HG03558 (cell line): ENCODE data around the gene KNDC1.

ENCODE experiments used
- ATAC-seq: cut with Tn5 transposase; IDR thresholded peaks from one replicate; pipeline ENCODE4 v1.9.1; 2021; ENCODE audit warnings: moderate number of reproducible peaks; ENCODE audit not compliant: unreplicated experiment; ENCODE audit errors: extremely low read depth

The KNDC1 gene

DNA sequence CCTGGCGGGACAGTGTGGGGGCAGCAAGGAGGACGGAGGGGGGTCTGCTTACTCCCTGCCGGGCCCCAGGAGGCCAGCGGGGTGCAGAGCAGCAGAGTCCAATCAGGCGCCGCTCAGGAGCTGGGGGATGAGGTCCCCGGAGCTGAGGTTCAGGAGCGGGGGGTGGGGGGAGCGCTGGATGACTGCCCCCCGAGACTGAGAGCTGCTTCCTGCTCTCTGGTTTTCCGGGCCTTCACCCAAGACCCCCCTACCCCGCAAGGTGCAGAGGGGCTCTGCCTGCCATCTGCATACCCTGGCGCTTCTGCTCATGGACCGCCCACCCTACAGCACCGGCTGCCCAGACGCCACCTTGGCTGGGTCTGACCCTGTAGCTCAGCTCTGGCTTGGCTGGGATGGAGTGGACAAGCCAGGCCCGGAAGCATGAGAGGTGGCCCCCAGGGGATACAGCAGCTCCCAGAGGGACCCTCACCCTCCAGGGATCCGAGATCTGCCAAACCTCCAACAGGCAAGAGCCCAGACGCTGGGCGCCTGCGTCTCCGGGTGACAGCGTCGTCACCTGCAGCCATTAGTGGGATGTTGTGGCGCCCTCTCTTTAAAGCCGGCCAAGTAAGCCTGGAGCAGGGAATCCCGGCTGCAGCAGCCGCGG, 930 bp downstream of the KNDC1 start:
- ATAC-seq, result no peak

DNA sequence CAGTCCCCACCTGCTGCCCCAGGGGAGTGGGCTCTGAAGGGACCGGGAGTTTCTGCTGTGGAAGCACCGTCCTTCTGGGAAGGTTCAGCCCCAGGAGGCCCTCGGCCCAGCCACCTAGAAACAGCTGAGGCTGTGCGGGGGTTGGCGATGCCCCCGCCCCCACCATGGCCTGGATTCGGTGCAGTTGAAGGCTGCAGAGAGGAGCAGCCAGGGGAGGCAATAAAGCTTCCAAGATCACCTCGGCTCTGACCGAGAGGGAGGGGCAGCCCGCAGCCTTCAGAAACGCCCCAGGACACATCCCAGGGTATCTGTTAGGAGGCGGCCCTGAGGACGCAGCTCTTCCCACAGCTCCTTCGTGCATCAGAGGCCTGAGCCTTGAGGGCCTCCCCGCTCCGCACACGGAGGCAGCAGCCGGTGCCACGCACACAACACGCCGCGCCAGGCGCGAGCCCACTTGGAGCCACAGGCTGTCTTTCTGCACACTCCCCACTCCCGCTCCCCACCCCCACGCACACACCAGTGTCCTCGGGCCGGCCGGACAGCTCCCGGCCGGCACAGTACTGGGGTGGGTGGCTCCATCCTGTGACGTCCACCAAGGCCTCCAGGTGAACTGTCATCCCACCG, 1.6 kb downstream of the KNDC1 start:
- ATAC-seq, result no peak

DNA sequence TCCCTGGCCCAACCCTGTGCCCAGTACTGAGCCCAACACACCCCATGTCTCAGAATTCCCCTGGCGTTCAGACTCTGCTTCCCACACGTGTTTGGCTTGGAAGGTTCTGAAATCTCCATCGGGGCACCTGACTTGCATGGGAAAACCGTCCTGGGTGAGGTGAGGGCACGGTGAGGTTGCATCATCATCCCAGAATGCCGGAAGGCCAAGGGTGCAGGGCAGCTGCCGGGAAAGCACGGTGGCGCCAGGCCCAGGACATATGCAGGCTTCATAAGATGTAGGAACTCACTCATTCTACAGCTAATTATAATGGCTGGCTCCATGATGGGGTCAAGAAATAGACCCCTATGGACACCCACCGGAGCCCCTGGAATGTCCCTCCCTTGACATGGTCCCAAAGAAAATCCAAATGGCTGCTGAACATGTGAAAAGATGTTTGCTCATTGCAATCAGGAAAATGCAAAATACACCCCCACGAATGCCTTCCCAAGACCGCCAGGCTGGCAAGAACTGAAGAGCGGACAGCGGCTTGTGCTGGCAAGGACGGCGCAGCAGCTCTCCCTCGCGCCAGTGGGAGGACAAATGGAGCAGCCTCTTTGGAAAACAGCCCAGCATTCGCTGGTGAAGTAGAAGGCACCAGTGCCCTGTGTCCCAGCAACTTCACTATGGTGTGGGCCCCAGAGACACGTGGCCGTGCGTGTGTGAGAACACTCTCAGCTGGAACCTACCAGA, 2.3 kb downstream of the KNDC1 start:
- ATAC-seq, result no peak

DNA sequence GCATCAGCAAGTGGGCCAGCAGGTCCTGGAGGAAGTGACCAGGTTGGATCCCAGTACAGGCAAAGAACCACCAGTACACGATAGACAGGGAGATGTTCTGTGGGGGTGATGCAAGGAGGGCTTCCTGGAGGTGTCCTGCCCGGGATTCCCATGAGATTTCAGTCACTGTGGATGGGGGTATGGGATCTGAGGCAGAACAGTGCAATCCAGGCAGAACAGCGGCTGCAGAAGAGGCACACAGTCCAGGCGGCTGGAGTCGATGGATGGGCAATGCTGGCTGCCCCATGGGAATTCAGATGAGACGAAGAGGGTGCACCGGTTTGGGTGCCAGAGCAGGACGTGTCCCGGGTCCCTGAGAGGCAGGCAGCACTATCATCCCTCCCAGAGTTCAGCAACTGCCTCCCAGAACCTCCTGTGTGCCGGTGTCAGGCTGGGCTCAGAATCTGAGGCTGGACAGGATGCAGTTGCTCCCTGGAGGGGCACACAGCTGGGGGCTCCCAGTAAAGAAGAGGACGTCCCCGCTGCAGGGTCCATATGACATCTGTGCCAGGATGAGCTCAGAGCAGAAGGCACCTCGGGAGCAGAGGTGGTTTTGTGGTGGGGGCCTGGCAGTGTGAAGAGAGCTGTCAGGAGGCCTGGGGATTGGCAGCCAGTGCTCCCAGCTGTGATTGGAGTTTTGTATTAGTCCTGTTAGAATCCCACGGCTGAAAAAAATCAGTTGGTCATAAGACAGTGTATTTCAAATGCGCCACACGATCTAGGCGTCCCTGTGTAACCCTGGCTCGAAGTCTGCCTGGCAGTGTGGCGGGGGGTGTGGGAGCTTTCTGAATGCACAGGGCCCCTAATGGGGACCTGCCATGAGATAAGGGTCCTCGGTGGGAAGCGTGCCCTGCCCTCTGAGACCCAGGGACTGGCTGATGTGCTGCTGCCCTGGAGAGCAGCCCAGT, 3.2 kb downstream of the KNDC1 start:
- no peak for ATAC-seq

DNA sequence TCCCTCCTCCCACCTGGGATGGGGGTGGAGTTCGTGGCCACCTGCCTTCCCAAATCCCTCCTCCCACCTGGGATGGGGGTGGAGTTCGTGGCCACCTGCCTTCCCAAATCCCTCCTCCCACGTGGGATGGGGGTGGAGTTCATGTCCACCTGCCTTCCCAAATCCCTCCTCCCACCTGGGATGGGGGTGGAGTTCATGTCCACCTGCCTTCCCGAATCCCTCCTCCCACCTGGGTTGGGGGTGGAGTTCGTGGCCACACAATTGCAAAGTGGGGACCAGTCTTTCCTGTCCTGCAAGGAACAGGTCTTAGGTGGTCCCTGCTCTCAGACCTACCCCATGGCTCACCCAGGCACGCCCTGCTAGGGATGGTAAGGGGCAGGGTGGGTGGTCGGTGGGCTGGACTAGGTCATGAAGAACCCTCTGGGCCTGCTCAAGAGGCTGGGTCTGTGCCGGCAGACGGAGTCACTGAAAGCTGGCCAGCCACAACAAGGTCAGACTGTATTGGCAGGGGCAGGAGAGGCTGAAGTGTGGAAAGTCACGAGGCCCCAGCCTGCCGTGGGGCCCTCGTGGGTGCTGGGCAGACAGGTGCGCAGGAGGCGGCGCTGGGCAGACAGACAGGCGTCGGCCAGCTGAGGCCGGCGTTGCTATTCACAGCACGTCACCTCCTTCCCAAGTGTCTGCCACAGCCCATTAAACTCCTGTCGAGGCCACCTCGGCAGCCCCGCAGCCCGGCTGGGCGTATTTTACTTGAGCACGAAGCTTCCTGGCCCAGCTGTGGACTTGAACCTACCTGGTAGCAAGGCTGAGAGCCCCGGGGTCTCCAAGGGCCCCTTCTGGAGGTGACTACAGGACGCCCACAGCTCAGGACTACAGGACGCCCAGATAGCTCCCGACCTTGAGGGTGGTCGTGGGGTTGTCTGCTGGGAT, 4.1 kb downstream of the KNDC1 start:
- ATAC-seq, result no peak

DNA sequence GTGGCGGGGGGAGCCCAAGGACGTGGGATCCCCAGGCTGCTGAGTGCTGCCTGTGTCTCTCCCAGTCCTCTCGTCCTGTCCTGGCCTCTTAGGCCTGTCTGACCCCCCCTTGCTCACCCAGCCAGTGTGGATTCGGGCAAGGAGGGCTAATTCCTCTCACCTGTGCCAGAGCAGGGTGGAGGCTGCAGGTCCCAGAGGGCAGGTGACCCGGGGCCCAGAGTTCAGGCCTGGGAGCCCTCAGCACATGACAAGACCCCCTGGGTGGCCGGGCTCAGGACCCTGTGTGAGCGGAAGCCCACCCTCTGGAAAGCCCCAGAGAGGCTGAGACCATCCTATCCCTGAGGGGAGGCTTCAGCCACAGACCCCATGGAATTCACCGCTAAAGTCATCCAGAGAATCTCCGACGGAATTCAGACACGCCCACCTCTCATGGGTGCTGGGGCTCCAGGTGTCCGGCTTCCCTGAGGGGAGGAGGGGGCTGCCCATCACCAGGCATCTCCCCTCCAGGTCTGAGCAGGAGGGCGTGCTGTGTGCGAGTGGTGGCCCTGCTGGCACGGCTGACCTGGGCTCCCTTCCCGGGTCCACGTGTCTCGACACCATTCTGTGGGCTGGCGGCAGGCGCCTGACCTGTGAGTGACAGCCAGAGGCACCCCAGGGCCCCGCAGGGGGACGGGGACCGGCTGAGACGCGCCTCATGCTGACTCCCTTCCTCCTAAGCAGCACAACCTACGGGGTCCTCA, 5.0 kb downstream of the KNDC1 start:
- ATAC-seq, result no peak

DNA sequence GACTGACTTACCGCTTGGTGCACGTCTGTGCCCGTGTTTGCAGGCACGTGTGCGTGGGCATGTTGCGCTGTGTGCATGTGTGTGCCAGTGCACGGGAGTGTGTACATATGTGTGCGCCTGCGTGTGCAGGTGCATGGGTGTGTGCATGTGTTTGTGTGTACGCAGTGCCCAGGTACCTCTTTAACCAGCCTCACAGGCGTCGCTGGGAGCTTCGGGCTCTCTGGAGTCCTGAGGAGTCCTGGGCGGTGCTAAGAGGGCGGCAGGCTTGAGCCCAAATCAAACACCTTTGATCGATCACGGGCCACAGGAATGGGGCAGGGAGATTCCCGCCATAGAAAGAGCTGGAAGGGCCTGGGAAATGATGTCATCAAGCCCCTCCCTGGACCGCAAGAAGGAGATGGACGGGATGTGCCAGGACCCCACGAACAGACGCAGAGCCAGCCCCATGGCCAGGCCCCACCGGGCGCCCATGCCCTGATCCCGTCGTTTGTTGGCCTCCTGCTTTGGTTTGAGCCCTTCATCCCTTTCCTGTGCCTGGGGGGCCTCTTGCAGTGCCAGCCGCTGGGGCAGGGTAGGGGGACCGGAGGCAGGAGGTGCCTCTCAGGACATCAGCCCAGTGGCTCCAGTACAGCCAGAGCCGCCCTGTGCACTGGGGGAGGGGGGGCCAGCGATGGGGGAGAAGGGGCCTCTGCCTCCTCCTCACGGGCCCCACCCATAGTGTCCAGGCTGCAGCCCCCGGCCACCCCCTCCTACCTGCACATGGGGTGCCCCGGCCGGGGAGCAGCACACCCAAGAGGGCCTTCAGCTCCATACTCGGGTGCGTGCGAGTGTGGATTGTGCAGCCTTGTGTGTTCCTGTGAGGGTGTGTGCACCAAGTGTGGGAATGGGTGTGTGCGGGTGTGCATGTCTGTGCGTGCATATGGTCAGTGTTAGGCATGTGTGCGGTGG, 5.8 kb downstream of the KNDC1 start:
- no peak for ATAC-seq

DNA sequence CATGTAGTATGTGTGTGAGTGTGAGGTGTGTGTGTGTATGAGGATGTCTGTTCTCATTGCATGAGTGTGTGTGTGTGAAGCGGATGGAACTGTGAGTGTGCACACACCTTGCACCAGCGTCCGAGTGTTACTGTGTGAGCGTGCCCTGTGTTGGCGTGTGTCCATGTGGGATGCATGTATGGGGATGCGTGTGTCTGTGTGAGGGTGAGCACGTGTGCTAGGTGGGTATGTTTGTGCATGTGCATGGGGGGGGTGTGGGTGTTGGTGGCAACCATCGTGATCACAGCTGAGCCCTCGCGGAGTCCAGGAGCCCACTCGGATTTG, 6.4 kb downstream of the KNDC1 start:
- ATAC-seq, result no peak

DNA sequence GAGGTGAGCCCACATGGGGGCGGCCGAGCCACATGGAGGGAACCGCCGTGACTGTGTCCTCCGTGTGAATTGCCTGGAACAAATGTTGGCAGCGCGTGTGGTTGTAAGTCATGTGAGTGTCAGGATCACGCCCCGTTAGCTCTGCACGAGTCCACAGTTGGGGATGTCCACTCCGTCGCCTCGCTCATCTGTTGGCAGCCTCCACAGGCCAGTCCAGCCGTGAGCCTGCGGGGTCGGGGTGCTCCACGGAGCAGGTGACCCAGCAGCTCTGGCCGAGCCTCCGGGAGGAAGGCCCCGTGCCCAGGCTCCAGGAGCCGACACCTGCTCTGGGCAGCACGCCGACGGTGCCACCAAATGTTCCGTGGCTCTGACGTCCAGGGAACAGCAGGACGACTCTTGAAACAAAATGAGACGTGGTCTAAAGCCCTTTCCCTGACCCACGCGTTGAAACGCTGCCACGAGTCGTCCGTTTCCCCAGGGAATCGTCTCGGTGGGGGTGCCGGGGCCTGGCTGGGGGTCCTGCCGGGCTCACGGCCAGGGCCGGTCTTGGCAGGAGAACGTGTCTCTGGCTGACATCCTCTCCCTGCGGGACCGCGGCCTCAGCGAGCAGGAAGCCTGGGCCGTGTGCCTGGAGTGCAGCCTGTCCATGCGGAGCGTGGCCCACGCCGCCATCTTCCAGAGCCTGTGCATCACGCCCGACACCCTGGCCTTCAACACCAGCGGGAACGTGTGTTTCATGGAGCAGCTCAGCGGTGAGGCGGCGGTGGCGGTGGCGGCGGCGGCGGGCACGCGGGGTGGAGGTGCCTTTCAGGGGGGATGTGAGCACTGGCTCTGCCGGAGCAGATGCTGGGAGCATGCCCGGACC, 7.0 kb downstream of the KNDC1 start:
- ATAC-seq, result no peak

DNA sequence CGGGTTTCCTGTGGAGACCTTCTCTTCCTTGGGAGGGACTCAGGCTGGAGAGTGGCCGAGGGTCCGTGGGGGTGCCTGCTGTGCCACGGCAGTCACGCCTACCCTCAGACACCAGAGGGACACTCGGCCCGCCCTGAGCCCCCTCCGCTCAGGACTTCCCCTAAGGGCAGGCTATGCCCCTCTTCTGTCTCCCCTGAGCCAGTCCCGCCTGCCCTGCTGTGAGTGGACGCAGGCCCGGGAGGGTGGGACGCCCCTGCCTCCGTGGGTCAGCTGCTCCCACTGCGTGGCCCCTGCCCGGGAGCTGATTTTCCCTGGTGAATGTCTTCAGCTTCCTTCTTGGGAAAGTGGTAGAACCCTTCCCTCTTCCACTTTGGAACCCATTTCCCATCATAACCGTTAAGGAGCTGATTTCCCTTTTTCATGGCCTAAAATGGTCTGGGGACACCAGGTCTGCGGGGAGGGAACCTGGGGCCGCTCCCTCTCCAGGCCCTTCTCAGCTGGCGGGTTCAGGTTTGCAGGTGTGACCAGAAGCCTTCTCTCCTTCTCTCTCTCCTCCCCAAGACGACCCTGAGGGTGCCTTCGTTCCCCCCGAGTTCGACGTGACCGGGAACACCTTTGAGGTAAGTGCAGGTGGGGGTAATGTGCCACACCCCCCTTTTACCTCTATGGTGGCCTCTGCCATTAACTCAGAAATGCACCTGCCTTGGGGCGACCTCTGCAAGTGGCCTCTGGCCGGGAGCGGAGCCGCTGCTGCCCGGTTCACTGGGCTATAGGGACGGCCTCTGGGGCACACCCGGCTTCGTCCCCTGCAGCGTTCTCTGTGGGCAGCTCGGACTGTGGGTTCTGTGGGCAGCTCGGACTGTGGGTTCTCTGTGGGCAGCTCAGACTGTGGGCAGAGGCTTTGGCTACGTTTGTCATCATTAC, 7.9 kb downstream of the KNDC1 start:
- no peak for ATAC-seq

DNA sequence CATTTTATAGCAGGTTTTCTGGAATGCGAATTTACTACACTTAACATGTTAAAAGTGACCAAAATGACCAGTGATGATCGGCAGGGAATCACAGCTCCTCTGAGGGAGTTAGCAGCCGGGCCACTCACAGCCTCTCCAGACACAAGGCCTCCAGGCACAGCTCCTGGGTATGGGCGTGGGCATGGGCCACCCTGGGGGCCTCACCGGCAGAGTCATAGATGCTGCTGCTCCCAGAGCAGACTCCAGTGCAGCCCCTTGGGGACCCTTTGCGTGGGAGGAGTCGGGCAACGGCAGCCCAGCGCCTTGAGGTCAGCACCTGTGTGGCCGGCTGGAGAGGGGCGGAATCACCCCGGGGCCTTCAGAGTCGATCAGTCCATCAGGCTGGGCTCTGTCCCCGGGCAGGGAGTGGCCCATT, 8.6 kb downstream of the KNDC1 start:
- no peak for ATAC-seq

DNA sequence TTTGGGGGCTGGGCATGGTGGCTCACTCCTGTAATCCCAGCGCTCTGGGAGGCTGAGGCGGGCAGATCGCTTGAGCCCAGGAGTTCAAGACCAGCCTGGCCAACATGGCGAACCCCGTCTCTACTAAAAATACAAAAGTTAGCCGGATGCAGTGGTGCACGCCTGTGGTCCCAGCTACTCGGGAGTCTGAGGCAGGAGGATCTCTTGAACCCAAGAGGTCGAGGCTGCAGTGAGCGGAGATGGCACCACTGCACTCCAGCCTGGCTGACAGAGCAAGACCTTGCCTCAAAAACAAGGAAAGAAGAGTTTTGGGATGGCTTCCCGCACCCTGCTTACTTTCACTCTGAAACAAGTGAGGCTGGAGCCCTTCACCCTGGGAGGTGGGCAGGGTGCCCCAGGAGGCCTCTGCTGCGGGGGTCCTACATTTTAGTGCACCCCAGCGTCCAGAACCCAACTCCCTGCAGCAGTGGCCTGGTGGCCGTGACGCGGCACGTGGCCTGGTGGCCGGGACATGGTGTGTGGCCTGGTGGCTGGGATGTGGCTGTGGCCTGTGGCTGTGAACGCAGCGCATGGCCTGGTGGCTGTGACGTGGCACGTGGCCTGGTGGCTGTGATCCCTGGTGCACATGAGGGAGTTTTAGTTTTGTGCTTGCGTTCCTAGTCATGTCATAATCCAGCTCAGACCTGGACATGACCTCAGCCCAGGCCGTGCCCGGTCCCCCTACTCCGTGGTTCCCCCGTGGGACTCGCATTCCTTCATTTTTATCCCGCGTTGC, 9.3 kb downstream of the KNDC1 start:
- ATAC-seq, result no peak

DNA sequence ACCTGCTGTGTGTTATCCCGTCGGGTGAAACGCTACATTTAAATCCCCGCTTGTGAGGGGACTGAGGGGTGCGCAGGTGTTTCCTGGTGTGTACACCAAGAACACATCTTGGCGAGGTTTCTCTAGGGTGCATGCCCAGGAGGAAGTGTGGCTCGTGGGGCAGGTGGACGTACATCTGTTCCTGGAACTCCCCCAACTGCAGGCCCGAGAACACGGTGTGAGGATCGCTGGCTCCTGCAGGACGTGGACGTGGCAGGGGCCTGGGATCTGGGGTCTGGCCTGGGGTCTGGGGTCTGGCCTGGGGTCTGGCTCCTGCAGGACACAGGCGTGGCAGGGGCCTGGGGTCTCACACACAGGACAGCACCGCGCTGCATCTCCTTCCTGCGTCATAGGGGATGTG, 10.1 kb downstream of the KNDC1 start:
- ATAC-seq, result no peak

DNA sequence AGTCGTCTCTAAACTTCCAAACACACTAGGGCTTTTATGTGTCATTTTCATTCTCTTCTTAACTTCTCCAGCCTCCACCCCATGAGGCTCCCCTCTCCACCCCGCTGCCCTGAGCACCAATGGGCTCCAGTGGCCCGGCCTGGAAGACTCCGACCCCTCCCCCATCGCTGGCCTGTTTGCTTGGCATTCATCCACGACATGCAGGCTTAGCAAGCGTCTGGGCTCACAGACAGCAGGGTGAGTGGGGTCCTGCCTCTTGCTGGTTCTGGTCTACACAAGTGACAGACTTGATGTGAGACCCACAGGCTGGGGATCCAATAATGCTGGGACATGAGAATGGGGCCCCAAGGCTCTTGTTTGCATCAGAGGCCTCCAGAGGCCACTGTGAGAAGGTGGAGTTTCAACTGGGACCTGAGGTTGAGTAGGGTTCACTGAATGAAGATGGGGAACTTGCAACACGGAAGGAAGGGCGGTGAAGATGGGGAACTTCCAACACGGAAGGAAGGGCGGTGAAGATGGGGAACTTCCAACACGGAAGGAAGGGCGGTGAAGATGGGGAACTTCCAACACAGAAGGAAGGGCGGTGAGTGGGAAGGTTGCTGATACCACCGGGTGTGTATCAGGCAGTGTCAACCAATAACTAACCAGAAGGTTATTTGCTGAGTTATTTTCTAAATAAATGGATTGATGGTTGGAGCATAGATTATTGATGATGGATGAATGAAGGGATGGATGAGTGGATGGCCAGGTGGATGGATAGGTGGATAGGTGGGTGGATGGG, 14.0 kb downstream of the KNDC1 start:
- ATAC-seq, result no peak
